Central memory CD8-positive, alpha-beta T cell (primary cell): ENCODE measurements around the gene CDH12.
"Not testable (repeated sequence)": the region's sequence is repeated elsewhere in the genome, so short reads cannot be mapped to it uniquely, and the experiment has no call there.

Experiments
- ATAC-seq: fragments of 150-1000 bp; cut with Tn5 transposase; replicated peaks from 2 replicates; pipeline ENCODE4 v1.10.0; 2022; ENCODE audit warnings: mild to moderate bottlenecking, moderate FRiP score, moderate number of reproducible peaks; ENCODE audit not compliant: poor library complexity, severe bottlenecking; ENCODE audit errors: extremely low read depth
- DNase-seq, 2 donors: peaks; one replicate each; pipeline ENCODE4 v3.0.0; 2021; ENCODE audit warnings: low spot score in 2 of 2
- H3K27ac Mint-ChIP-seq: one replicate; pipeline ENCODE4 v1.8.0; 2022; ENCODE audit warnings: low read depth, mild to moderate bottlenecking, moderate library complexity, mixed read lengths
- H3K27me3 Mint-ChIP-seq: one replicate; pipeline ENCODE4 v1.8.0; 2022; ENCODE audit warnings: mixed read lengths
- H3K36me3 Mint-ChIP-seq: one replicate; pipeline ENCODE4 v1.8.0; 2022; ENCODE audit warnings: mild to moderate bottlenecking, moderate library complexity, mixed read lengths; ENCODE audit not compliant: insufficient read depth
- H3K4me1 Mint-ChIP-seq: one replicate; pipeline ENCODE4 v1.8.0; 2022; ENCODE audit warnings: mixed read lengths
- H3K4me3 Mint-ChIP-seq: one replicate; pipeline ENCODE4 v1.8.0; 2022; ENCODE audit warnings: mild to moderate bottlenecking, moderate library complexity, mixed read lengths
- H3K9me3 Mint-ChIP-seq: one replicate; pipeline ENCODE4 v1.8.0; 2022; ENCODE audit warnings: mixed read lengths

Gene CDH12

DNA sequence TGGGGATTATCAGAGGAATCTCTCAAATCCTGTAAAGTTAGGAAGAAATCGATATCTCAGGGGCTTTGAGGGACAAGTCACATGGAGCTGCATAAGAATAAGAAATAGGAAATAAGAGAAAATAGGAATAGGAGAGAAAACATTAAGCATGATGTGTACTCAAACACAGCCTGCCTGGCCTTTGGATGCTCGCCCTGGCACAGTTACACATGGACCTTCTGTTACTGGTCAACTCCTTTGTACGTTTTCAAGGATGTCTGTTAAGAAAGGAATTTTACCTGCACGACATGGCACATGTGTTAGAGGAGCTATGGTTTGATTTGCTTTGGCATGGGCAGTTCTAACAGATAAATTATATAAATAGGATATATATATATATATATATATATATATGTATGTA is 321.2 kb downstream of the CDH12 start:
- ATAC-seq (no peak), DNase-seq (no peak)
- Mint-ChIP-seq H3K36me3 (no peaks in the 10 kb centered on the region), H3K4me3 (no peak overlapping the region), H3K4me1 (no peaks in the 10 kb centered on the region), H3K27me3 (no peaks in the 10 kb centered on the region), H3K27ac (no peak overlapping the region), H3K9me3 (peaks cover 12% of the 10 kb centered on the region)

DNA sequence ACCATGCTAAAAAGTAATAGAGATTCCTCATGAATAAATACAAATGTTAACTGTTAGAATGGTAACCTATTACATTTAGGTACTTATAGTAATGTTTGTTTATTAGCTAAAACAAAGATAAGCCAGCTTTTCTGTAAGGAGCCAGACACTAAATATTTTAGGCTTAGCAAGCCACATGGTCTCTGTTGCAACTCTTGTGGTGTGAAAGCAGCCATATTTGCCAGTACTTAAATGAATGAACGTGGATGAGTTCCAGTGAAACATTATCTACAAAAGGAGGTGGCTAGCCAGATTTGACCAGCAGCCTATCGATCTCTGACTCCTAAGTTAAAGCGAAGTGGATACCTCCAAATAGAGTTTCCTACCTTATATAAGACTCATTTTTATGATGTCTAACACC is 331.6 kb downstream of the CDH12 start:
- ATAC-seq (no peak), DNase-seq (no peak)
- Mint-ChIP-seq H3K9me3 (peaks cover 29% of the 10 kb centered on the region), H3K27ac (no peak overlapping the region), H3K36me3 (no peaks in the 10 kb centered on the region), H3K4me3 (no peak overlapping the region), H3K4me1 (no peaks in the 10 kb centered on the region), H3K27me3 (no peaks in the 10 kb centered on the region)

DNA sequence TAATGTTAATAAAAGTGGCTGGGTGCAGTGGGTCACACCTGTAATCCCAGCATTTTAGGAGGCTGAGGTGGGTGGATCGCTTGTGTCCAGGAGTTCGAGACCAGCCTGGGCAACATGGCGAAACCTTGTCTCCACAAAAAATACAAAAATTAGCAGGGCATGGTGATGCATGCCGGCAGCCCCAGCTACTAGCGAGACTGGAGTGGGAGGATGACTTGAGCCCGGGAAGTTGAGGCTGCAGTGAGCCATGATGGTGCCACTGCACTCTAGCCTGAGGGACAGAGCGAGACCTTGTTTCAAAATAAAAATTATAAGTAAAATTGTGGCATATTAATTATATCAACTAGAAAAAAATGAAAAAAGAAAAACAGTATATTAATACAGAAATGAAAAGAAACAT is 336.6 kb downstream of the CDH12 start:
- not testable (repeated sequence) for ATAC-seq, H3K4me3 Mint-ChIP-seq, H3K36me3 Mint-ChIP-seq, H3K27ac Mint-ChIP-seq, H3K4me1 Mint-ChIP-seq, H3K27me3 Mint-ChIP-seq, DNase-seq
- H3K9me3 Mint-ChIP-seq = peaks cover 14% of the 10 kb centered on the region

DNA sequence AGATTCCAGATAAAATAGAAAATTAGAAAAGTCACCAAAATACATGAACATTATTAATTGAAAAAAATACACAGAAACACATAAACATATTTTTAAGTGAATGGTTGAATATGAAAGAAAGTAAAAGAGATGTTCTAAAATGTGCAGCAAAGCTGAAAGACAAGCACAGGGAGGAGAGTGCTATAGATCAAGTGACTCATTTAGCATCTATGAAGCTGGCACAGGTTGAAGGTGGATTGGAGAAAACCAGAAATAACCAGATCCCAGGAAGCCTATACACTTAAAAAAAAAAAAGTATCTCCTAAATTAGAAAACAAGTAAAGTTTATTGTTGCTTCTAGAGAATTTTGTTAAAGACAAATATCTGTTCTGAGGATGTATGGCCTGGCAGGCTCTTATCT is 338.9 kb downstream of the CDH12 start:
- Mint-ChIP-seq H3K27me3 (no peaks in the 10 kb centered on the region), H3K4me3 (no peak overlapping the region), H3K9me3 (peaks cover 14% of the 10 kb centered on the region), H3K27ac (no peak overlapping the region), H3K4me1 (no peaks in the 10 kb centered on the region), H3K36me3 (peaks cover 3% of the 10 kb centered on the region)
- DNase-seq (no peak), ATAC-seq (no peak)

DNA sequence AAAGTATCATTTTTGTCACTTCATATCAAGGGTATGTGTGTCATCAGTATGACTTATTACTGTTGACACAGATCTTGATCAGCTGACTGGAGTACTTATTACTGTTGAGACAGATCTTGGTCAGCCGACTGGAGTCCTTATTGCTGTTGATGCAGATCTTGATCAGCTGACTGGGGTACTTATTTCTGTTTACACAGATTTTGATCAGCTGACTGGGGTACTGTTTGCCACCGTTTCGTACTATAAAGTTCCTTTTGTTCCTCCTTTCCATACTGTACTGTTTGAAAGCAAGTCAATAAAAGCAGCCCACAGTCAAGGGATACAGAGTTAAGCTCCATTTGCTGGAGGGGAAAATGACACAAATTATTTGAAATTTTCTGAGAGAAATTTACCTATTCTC is 347.3 kb downstream of the CDH12 start:
- Mint-ChIP-seq H3K9me3 (peaks cover 11% of the 10 kb centered on the region), H3K4me3 (no peak overlapping the region), H3K4me1 (no peaks in the 10 kb centered on the region), H3K27me3 (no peaks in the 10 kb centered on the region), H3K27ac (no peak overlapping the region), H3K36me3 (no peaks in the 10 kb centered on the region)
- DNase-seq = no peak
- no peak for ATAC-seq

DNA sequence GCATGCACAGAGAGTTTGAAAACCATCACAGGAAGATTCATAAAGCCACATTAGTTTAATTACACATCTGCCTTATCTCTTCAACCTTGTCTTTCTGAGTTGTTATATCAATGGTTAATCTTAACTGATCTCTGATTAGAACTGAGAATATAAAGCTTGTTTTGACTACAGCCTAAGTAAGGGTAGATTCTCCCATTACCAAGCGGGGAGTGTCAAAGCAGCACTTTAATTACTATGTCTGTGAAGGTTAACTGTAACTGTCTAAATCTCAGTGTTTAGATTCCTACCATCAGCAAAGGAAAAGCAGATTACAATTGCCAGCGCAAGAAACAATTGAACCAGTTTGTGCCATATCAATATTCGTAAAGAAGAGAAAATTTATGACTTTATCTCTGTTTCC is 348.7 kb downstream of the CDH12 start:
- Mint-ChIP-seq H3K4me1 (no peaks in the 10 kb centered on the region), H3K27ac (no peak overlapping the region), H3K36me3 (no peaks in the 10 kb centered on the region), H3K4me3 (no peak overlapping the region), H3K27me3 (no peaks in the 10 kb centered on the region), H3K9me3 (peaks cover 11% of the 10 kb centered on the region)
- no peak for ATAC-seq
- DNase-seq = no peak

- H3K36me3 Mint-ChIP-seq = peaks cover 2% of the 10 kb centered on the region
- no peaks in the 10 kb centered on the region for H3K27me3 Mint-ChIP-seq
- H3K27ac Mint-ChIP-seq = no peak overlapping the region
- H3K9me3 Mint-ChIP-seq = peaks cover 17% of the 10 kb centered on the region
- ATAC-seq (no peak), DNase-seq (no peak)
- H3K4me1 Mint-ChIP-seq = no peaks in the 10 kb centered on the region
- no peak overlapping the region for H3K4me3 Mint-ChIP-seq
Observed at GRCh38 chr5:22500556-22500955, 352.6 kb downstream of the CDH12 start.

DNA sequence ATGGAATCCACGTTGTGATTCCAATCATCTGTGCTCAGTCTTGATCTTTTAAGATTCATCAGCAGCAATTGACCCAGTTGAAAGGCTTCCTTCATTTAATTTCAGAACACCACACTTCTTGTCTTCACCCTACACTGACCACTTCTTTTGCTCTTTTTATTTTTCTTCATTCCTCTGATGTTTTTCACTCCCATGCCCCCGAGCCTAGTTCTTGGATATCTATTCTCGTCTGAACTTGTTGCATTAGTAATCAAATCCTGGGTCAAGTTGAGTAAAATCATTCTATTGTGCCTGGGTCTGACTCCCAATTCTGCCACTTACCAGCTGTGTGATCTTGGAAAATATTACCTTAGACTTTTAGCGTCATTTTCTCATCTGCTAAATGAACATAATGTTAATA is 356.5 kb downstream of the CDH12 start:
- H3K4me3 Mint-ChIP-seq = no peak overlapping the region
- no peaks in the 10 kb centered on the region for H3K27me3 Mint-ChIP-seq
- no peaks in the 10 kb centered on the region for H3K4me1 Mint-ChIP-seq
- ATAC-seq = no peak
- H3K9me3 Mint-ChIP-seq = peaks cover 17% of the 10 kb centered on the region
- no peak overlapping the region for H3K27ac Mint-ChIP-seq
- no peak for DNase-seq
- H3K36me3 Mint-ChIP-seq = peaks cover 2% of the 10 kb centered on the region

DNA sequence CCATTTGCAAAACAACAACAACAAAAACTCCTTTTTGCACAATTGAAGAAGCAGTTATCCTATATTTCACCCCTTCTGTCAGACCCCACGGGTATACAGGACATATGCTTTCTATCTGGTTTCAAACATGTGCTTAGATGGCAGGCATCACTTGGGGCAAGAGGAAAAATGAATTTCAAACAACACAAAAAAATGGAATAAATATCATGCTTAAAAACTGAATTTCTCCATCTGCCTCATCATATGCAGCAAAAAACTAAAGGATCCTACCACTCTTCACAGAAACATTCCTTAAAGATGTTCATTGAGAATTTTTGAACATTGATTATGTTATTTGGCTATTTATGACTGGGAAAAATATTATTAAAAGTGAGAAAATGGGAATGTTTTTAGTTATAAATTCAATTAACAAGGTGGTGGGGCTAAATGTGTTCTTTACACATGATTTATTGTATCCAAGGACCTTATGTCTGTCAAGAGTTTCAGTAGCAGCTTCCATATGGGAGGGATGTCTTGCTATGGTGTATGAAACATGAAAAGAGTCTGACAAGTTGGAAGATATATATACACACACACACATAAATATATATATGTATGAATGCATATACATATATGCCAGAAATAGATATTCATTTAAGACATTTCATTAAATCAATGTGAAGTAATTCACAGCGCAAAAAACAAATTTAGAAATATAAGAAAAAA is 358.0 kb downstream of the CDH12 start:
- DNase-seq (no peak), ATAC-seq (no peak)
- Mint-ChIP-seq H3K27ac (no peak overlapping the region), H3K27me3 (no peaks in the 10 kb centered on the region), H3K9me3 (peaks cover 26% of the 10 kb centered on the region), H3K4me3 (no peak overlapping the region), H3K36me3 (peaks cover 2% of the 10 kb centered on the region), H3K4me1 (no peaks in the 10 kb centered on the region)

- ATAC-seq (no peak), DNase-seq (no peak)
- H3K27me3 Mint-ChIP-seq = no peaks in the 10 kb centered on the region
- peaks cover 32% of the 10 kb centered on the region for H3K9me3 Mint-ChIP-seq
- no peak overlapping the region for H3K4me3 Mint-ChIP-seq
- no peaks in the 10 kb centered on the region for H3K36me3 Mint-ChIP-seq
- no peak overlapping the region for H3K27ac Mint-ChIP-seq
- H3K4me1 Mint-ChIP-seq = no peaks in the 10 kb centered on the region
Observed at GRCh38 chr5:22488427-22488826, 364.7 kb downstream of the CDH12 start.

GRCh38 chr5:22480305-22480704 is 372.8 kb downstream of the CDH12 start:
- Mint-ChIP-seq H3K36me3 (no peaks in the 10 kb centered on the region), H3K27ac (no peak overlapping the region), H3K9me3 (peaks cover 24% of the 10 kb centered on the region), H3K27me3 (no peaks in the 10 kb centered on the region), H3K4me1 (no peaks in the 10 kb centered on the region), H3K4me3 (no peak overlapping the region)
- no peak for ATAC-seq
- DNase-seq = no peak

DNA sequence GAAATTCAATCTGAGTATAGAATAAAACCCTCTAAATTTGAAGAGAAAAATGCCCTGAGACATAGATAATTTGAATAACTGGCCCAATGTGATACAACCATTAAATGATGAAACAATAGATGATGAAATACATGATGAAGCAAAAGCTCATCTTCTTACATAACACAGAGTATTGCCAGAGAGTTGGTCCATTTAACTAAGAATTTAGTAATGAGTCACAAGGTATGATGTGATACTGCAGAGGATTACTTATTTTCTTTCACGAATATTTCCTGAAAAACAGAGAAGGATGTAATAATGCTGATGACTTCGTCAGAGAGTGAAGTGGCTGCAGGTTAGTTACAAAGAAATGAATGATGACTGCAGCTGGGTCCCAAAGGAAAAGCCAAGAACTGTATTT is 379.3 kb downstream of the CDH12 start:
- no peak overlapping the region for H3K4me3 Mint-ChIP-seq
- no peak overlapping the region for H3K27ac Mint-ChIP-seq
- DNase-seq (no peak), ATAC-seq (no peak)
- no peaks in the 10 kb centered on the region for H3K4me1 Mint-ChIP-seq
- H3K36me3 Mint-ChIP-seq = no peaks in the 10 kb centered on the region
- no peaks in the 10 kb centered on the region for H3K27me3 Mint-ChIP-seq
- peaks cover 32% of the 10 kb centered on the region for H3K9me3 Mint-ChIP-seq

GRCh38 chr5:22471154-22471553 is 382.0 kb downstream of the CDH12 start:
- no peak overlapping the region for H3K27ac Mint-ChIP-seq
- ATAC-seq (no peak), DNase-seq (no peak)
- H3K4me1 Mint-ChIP-seq = no peaks in the 10 kb centered on the region
- H3K36me3 Mint-ChIP-seq = no peaks in the 10 kb centered on the region
- no peaks in the 10 kb centered on the region for H3K27me3 Mint-ChIP-seq
- H3K4me3 Mint-ChIP-seq = no peak overlapping the region
- peaks cover 26% of the 10 kb centered on the region for H3K9me3 Mint-ChIP-seq

- peaks cover 29% of the 10 kb centered on the region for H3K9me3 Mint-ChIP-seq
- H3K27me3 Mint-ChIP-seq = no peaks in the 10 kb centered on the region
- no peak for ATAC-seq
- H3K4me1 Mint-ChIP-seq = no peaks in the 10 kb centered on the region
- no peak for DNase-seq
- H3K4me3 Mint-ChIP-seq = no peak overlapping the region
- H3K36me3 Mint-ChIP-seq = no peaks in the 10 kb centered on the region
- H3K27ac Mint-ChIP-seq = no peak overlapping the region
Observed at GRCh38 chr5:22470408-22470807, 382.7 kb downstream of the CDH12 start.
